Heart right ventricle (tissue), 16 donors: ENCODE measurements around the gene SHISA7. TPM values are rescaled to one million over a fixed set of nuclear protein-coding genes. Genes with fewer than 3 reads are reported as not detected.

Source experiments
- ATAC-seq, 8 donors: fragments of 200-7000 bp; cut with Tn5 transposase; one replicate each; pipeline ENCODE4 v1.9.1; 2020; ENCODE audit warnings: mild to moderate bottlenecking in 8 of 8, moderate library complexity in 8 of 8, moderate number of reproducible peaks in 1 of 8
- DNase-seq, 2 donors: peaks; one replicate each; pipeline ENCODE4 v3.0.0-alpha.2; 2020
- H3K27ac ChIP-seq, 10 donors: fragments of 200-600 bp; sonication (generic) in 2 of 10; one replicate each; pipeline versions ENCODE4 v1.5.0 to v1.8.0; 2020 to 2022; ENCODE audit warnings: mild to moderate bottlenecking in 3 of 10
- H3K27me3 ChIP-seq, 7 donors: fragments of 200-600 bp; one replicate each; pipeline ENCODE4 v1.8.0; 2021 to 2022; ENCODE audit warnings: mild to moderate bottlenecking in 2 of 7
- H3K36me3 ChIP-seq, 9 donors: fragments of 200-600 bp; sonication (generic) in 1 of 9; one replicate each; pipeline versions ENCODE4 v1.5.0 to v1.8.0; 2020 to 2022; ENCODE audit warnings: mild to moderate bottlenecking in 2 of 9
- H3K4me1 ChIP-seq, 9 donors: fragments of 200-600 bp; sonication (generic) in 1 of 9; one replicate each; pipeline versions ENCODE4 v1.5.0 to v1.8.0; 2020 to 2022; ENCODE audit warnings: mild to moderate bottlenecking in 4 of 9
- H3K4me3 ChIP-seq, 10 donors: fragments of 200-600 bp; sonication (generic) in 2 of 10; one replicate each; pipeline versions ENCODE4 v1.5.0 to v1.8.0; 2020 to 2022; ENCODE audit warnings: mild to moderate bottlenecking in 7 of 10, moderate library complexity in 2 of 10
- H3K9me3 ChIP-seq, 11 donors: fragments of 200-600 bp in 10 of 11; sonication (generic) in 2 of 11; one replicate each; pipeline versions ENCODE4 v1.5.0 to v1.8.0; 2013 to 2022; ENCODE audit warnings: mild to moderate bottlenecking in 2 of 11, control low read depth in 1 of 11, moderate library complexity in 1 of 11
- WGBS, 2 donors: extraction: QIAGEN DNeasy Blood & Tissue Kit; methylation state at CpG; one replicate each; pipeline ENCODE4 v1.1.7; 2013; ENCODE audit warnings: inconsistent platforms in 1 of 2; 5-methylcytosine and 5-hydroxymethylcytosine counted together
- intact Hi-C, 10 donors: fragments of 100-400 bp; cut with DNase I; formaldehyde crosslinking; loops; one replicate each; pipeline versions ENCODE4 v1.11.1 to v1.14.2; 2022
- polyA plus RNA-seq, 2 donors: library from polyadenylated mRNA; stranded (reverse); fragments of 200-250 nt; gene quantifications; one replicate each; pipeline ENCODE4 v1.2.3, GENCODE V29; 2013
- total RNA-seq, 10 donors: library from RNA; stranded (reverse); fragmentation: NEBNext Ultra II Directional in 3 of 10; extraction: Animal tissue kit (Norgen Biotek cat#: 25700) in 3 of 10; gene quantifications; one replicate each; pipeline versions ENCODE4 v1.2.1 to v1.2.4, GENCODE V29; 2021 to 2023
- TF ChIP-seq, protein P1 (sequence below), 9 donors: fragments of 200-600 bp; sonication (generic) in 2 of 9; IDR thresholded peaks; one replicate each; pipeline versions ENCODE4 v1.5.0 to v1.8.0; 2021 to 2022; ENCODE audit warnings: antibody characterized with exemption in 9 of 9, mild to moderate bottlenecking in 5 of 9, moderate library complexity in 1 of 9
- donor health status: Arrhythmogenic right ventricular cardiomyopathy.
- donor health status: ischemic (EF 13 %, LVEDD 7.1; RV severe dilation, severe dysfunction).
- donor health status: healthy with polysubstance abuse.
- donor health status: DM: no; HTN: yes; CAD: no.
- donor health status: DM: no; HTN: no; CAD: no.
- donor health status: ischemic (EF 25% LVEDD 6.9; RV normal size, moderate dysfunction).
- donor health status: ischemic (EF 25% LVEDD 5.7; RV mildly dilated, moderate dysfunction).
- donor health status: healthy.
- donor health status: DM: yes; HTN: yes; CAD: no.
- donor health status: Ischemic cardiomyopathy.
- donor health status: ischemic (EF 35%, LVEDD 5.7; RV mildly dilated, moderate dysfunction).
- donor health status: nonischemic (EF 11% LVEDD 7.7; RV severe dilation, severe dysfunction).
- donor health status: DM: yes; HTN: yes; CAD: no.
- donor health status: PGD.
- donor health status: ischemic (EF 29% LVEDD 5.4; RV normal size, mild dysfunction).
- donor health status: nonischemic (EF 23%, LVEDD 6.1; RV moderate dilation, normal function).

Gene SHISA7
- total and polyA plus RNA-seq, 12 donors: under 0.01 TPM; not detected in 11

DNA sequence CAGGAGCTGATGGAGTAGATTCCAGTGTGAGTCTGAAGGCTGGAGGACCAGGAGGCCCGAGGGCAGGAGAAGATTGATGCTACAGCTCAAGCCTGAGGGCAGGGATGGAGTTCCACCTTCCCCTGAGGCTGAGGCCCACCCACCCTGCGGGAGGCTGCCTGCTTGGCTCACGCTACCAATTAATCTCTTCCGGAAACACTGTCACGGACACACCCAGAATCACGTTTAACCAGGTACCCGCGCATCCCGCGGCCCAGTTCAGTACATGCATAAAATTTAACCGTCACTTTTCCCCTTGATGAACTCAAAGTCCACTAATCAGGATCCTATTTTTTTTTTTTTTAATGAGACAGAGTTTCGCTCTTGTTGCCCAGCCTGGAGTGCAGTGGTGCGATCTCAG is 28.2 kb upstream of the SHISA7 start:
- ATAC-seq: no peak
- H3K4me1 ChIP-seq: peaks cover 4 to 20% (median 13%) of the 10 kb centered on the region in 9 donors
- no peaks in the 10 kb centered on the region for H3K36me3 ChIP-seq
- H3K27me3 ChIP-seq: no peaks in the 10 kb centered on the region
- no peaks in the 10 kb centered on the region for H3K9me3 ChIP-seq
- intact Hi-C loops: no loop called here
- no peak for DNase-seq
- TF ChIP-seq, protein P1, sequence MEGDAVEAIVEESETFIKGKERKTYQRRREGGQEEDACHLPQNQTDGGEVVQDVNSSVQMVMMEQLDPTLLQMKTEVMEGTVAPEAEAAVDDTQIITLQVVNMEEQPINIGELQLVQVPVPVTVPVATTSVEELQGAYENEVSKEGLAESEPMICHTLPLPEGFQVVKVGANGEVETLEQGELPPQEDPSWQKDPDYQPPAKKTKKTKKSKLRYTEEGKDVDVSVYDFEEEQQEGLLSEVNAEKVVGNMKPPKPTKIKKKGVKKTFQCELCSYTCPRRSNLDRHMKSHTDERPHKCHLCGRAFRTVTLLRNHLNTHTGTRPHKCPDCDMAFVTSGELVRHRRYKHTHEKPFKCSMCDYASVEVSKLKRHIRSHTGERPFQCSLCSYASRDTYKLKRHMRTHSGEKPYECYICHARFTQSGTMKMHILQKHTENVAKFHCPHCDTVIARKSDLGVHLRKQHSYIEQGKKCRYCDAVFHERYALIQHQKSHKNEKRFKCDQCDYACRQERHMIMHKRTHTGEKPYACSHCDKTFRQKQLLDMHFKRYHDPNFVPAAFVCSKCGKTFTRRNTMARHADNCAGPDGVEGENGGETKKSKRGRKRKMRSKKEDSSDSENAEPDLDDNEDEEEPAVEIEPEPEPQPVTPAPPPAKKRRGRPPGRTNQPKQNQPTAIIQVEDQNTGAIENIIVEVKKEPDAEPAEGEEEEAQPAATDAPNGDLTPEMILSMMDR (IDR thresholded peaks at IDR 0.05): no peak
- H3K27ac ChIP-seq: no peak overlapping the region
- no peak overlapping the region for H3K4me3 ChIP-seq
- 80 to 85% methylated on average over 13 of the region's 13 CpGs for WGBS, 2 donors

DNA sequence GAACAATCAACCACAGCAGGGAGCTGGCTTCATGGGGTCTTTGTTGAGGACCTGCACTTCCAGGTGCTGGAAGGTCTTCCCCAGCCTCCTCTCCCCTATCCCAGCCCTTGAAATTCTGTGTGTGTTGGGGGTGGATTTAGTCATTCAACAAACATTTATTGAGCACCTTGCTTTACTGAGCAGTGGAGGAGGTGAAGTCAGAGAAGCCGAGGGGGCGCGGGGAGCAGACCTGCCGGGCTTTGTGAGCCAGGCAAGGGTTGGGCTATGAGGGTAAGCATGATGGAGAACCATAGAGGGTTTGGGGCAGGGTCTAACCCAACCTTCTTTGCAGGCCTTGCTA is 24.9 kb upstream of the SHISA7 start:
- Histone ChIP-seq H3K27ac (no peak overlapping the region), H3K4me3 (no peak overlapping the region), H3K9me3 (no peaks in the 10 kb centered on the region), H3K4me1 (peaks cover 0 to 10% (median 8%) of the 10 kb centered on the region in 9 donors), H3K36me3 (no peaks in the 10 kb centered on the region), H3K27me3 (no peaks in the 10 kb centered on the region)
- peak in 1 of 2 donors; percentile 6 for DNase-seq
- intact Hi-C loops: loop anchor here in 5 of 10 donors (1.0 to 5.0 kb wide), 3 partner anchors 34 to 39 kb away; no protein-coding TSS in a partner anchor
- WGBS, 2 donors: 23 to 32% methylated on average over 4 of the region's 4 CpGs
- TF ChIP-seq, protein P1 (IDR thresholded peaks at IDR 0.05): peak in 2 of 9 donors; percentile 6 to 30
- peak in 1 of 8 donors; percentile 7 for ATAC-seq

DNA sequence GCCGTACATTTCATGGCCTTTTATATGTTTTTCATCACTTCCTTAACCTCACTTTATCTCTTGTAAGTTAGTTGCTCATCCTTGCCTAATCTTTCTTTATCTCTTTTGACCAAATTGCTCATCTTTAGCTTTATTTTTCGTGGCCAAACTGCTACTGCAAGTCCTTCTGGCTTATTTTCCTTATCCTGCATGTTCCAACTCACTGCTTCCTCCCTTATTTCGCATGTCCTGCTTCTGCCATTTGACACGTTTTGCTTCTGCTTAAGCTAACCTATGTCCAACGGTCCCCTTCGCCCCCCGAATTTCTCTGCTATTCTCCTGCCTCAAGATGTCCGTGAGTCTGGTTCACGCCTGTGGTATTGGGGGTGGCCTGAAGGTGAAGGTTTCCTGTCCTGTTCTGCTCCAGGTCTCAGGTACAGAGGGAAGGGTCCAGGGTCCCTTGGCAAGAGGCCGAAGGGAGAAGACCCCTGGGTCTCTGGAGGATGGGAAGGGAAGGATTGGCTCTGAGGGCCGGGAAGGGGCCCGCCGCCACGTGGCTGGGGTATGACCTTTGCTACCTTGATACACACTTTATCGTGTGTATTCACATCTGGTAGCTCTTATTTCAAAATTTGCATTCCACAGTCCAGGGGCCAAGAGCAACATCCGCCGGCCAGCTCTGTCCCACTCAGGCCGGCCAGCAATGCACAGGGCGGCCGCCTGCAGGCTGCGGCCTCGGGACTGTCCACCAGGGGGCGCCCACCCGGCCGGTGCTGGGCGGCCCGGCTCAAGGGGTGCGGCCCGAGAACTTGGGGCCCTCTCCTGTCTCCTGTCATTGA is 24.3 kb upstream of the SHISA7 start:
- ATAC-seq (peak; percentile 77 to 96 (median 88)), DNase-seq (peak; percentile 57 to 80)
- TF ChIP-seq, protein P1 (IDR thresholded peaks at IDR 0.05): peak; percentile 99 to 100 (median 99)
- no peaks in the 10 kb centered on the region for H3K9me3 ChIP-seq
- H3K36me3 ChIP-seq: no peaks in the 10 kb centered on the region
- 30 to 33% methylated on average over 29 of the region's 29 CpGs for WGBS, 2 donors
- H3K27me3 ChIP-seq: no peaks in the 10 kb centered on the region
- intact Hi-C loops: loop anchor here (1.0 to 5.0 kb wide), 4 partner anchors 35 to 40 kb away; no protein-coding TSS in a partner anchor
- peak overlapping the region in 1 of 10 donors; percentile 15 for H3K27ac ChIP-seq
- H3K4me1 ChIP-seq: peaks cover 0 to 13% (median 8%) of the 10 kb centered on the region in 9 donors
- no peak overlapping the region for H3K4me3 ChIP-seq

DNA sequence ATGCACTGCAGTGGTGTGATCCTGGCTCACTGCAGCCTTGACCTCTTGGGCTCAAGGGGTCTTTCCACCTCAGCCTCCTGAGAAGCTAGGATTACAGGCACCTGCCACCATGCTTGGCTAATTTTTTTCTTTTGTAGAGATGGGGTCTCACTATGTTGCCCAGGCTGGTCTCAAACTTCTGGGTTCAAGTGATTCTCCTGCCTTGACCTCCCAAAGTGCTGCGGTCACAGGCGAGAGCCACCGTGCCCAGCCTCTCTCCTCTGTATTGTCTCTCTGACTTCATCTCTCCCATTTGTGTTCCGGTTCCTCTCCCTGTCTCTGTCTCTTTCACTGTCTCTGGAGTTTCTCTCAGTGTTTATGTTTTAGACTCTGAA is 23.1 kb upstream of the SHISA7 start:
- Histone ChIP-seq H3K27ac (no peak overlapping the region), H3K9me3 (no peaks in the 10 kb centered on the region), H3K27me3 (no peaks in the 10 kb centered on the region), H3K4me3 (no peak overlapping the region), H3K36me3 (no peaks in the 10 kb centered on the region), H3K4me1 (peaks cover 0 to 20% (median 9%) of the 10 kb centered on the region in 9 donors)
- peak in 1 of 2 donors; percentile 4 for DNase-seq
- 82 to 90% methylated on average over 4 of the region's 4 CpGs for WGBS, 2 donors
- ATAC-seq: no peak
- intact Hi-C loops: loop anchor here in 6 of 10 donors (2.0 to 5.0 kb wide), 3 partner anchors 36 to 41 kb away; no protein-coding TSS in a partner anchor
- TF ChIP-seq, protein P1 (IDR thresholded peaks at IDR 0.05): no peak
